ENCODE results near the gene TOR4A. TPM values are rescaled to one million over a fixed set of nuclear protein-coding genes. Genes with fewer than 3 reads are reported as not detected.

Gene TOR4A
- total RNA-seq (1 to 10 TPM; 2.1 TPM), polyA plus RNA-seq (under 1 TPM; 0.46 to 0.78 TPM)

DNA sequence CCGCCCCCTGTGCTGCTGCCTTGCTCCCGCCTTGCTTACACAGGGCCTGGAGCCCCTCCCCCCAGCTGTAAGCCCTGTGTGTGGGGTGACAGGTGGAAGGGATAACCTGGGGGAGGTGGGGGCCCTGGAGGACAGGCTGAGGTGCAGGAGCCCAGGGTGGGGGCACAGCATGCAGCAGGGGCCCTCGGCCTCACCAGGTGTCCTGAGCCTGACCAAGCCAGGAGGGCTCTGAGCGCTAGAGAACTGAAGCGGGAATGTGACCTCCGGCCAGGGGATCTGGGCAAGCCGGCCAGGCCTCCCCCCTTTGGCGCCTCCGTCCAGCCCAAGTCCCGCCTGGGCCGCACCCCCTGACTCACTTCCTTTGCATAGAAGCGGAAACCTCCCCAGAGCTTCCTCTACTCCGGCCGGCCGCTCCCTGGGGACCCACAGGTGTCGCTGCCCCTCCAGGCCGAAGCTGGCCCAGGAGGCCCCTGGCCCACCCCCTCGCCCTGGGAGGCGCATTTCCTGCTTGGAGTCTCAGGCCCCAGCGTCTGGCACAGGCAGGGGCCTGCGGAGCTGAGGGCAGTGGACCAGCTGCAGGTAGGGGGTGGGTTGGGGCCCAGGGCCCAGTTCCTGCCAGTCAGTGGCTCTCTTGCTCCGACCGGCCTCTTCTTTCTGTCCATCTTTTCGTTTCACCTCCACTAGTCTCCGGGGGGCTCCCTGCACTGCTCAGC, at the start of gene TOR4A:
TOR4A (plus strand) TSS at position 398 of the 713 bp plus-strand sequence. CDS start 964 bp downstream, outside the sequence.
- DNase-seq: no peak
- H3K27ac Mint-ChIP-seq: peak within 1 kb of the TSS in 3 of 7 donors; percentile 13 to 79 (median 66)
- H3K9me3 ChIP-seq (ENCODE audit: control insufficient read depth in 1 of 2, low read length in 2 of 2): no peaks in the 10 kb centered on the region
- H3K9me3 Mint-ChIP-seq: no peaks in the 10 kb centered on the region
- no peaks in the 10 kb centered on the region for H3K36me3 ChIP-seq (ENCODE audit: insufficient read depth, low read length)
- peaks cover under 1 to 6% of the 10 kb centered on the region in 2 donors for H3K36me3 Mint-ChIP-seq
- intact Hi-C loops (cut with micrococcal nuclease): no loop called here
- H3K4me3 Mint-ChIP-seq: peak within 1 kb of the TSS; percentile 61 to 83 (median 80)
- H3K27me3 Mint-ChIP-seq: peaks cover under 1 to 2% of the 10 kb centered on the region in 2 donors
- H3K27me3 ChIP-seq (ENCODE audit: insufficient read depth, low read length): no peaks in the 10 kb centered on the region
- peaks cover 4 to 19% (median 10%) of the 10 kb centered on the region in 4 donors for H3K4me1 Mint-ChIP-seq
- peak within 1 kb of the TSS in 1 of 2 donors; percentile 47 for H3K4me3 ChIP-seq (ENCODE audit: low read length in 2 of 2)
- CTCF ChIA-PET (ENCODE audit: partially characterized antibody): no interaction called here
- H3K27ac ChIP-seq (ENCODE audit: low read depth, low read length): peak within 1 kb of the TSS; percentile 31
- peaks cover 11% of the 10 kb centered on the region for H3K4me1 ChIP-seq (ENCODE audit: insufficient read depth, low read length)
- POLR2A ChIA-PET (ENCODE audit: partially characterized antibody): interaction anchor here (0.8 to 2.0 kb wide), 2 partner anchors 23 to 37 kb away, joined by 3 to 10 read pairs; partner anchors contain the start of gene TUBB4B

DNA sequence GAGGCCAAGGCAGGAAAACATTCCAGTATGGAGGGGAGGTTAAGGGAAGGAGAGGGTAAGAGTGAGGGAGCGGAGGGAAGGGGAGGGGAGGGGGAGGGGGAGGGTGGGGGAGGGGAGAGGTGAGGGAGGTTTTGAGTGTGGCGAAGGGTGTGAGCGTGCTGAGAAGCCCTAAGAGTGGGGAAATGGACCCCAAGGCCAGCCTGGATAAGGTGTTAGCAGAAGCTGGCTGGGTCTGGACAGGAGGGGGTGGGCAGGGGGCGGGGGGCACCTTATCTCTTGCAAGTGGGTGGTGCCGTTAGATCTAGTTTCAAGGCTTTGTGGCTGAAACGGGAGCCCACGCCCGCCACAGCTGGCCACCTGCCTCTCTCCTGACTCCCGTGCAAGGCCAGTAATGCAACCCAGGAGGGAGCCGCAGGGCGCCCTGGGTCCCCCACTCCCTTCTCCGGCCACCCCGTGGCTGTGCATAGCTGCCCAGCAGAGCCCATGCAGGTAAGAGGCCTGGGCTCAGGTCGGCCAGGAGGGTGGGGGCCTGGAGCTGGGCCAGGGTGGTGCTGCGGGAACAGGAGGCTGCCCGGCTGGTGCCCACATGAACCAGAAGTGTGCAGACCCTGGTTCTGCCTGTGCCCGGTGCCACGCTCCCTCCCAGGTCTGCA, 49.5 kb upstream of the TOR4A start:
- H3K4me3 Mint-ChIP-seq: peak overlapping the region in 1 of 8 donors; percentile 55
- H3K9me3 Mint-ChIP-seq: no peaks in the 10 kb centered on the region
- POLR2A ChIA-PET (ENCODE audit: partially characterized antibody): interaction anchor here (1.0 to 2.0 kb wide), 5 partner anchors 13 to 141 kb away, joined by 3 to 11 read pairs (median 8); partner anchors contain the start of genes ANAPC2, MAN1B1, SSNA1 and TUBB4B
- no peaks in the 10 kb centered on the region for H3K36me3 ChIP-seq (ENCODE audit: insufficient read depth, low read length)
- peak overlapping the region in 5 of 7 donors; percentile 11 to 79 (median 57) for H3K27ac Mint-ChIP-seq
- H3K4me1 ChIP-seq (ENCODE audit: insufficient read depth, low read length): peaks cover 11% of the 10 kb centered on the region
- CTCF ChIA-PET (ENCODE audit: partially characterized antibody): interaction anchor here (0.6 to 4.6 kb wide), 12 partner anchors 9 to 132 kb away, joined by 3 to 33 read pairs (median 5); partner anchors contain the start of genes ANAPC2, SSNA1 and TPRN
- no peaks in the 10 kb centered on the region for H3K27me3 ChIP-seq (ENCODE audit: insufficient read depth, low read length)
- DNase-seq: no peak
- H3K36me3 Mint-ChIP-seq: no peaks in the 10 kb centered on the region
- peaks cover 2 to 18% (median 5%) of the 10 kb centered on the region in 4 donors for H3K4me1 Mint-ChIP-seq
- H3K4me3 ChIP-seq (ENCODE audit: low read length in 2 of 2): no peak overlapping the region
- no peak overlapping the region for H3K27ac ChIP-seq (ENCODE audit: low read depth, low read length)
- H3K9me3 ChIP-seq (ENCODE audit: control insufficient read depth in 1 of 2, low read length in 2 of 2): no peaks in the 10 kb centered on the region
- intact Hi-C loops (cut with micrococcal nuclease): loop anchor here (1.0 kb wide), 5 partner anchors 52 to 441 kb away; partner anchors contain the start of gene NPDC1
- peaks cover 3 to 4% of the 10 kb centered on the region in 2 donors for H3K27me3 Mint-ChIP-seq

- Mint-ChIP-seq H3K4me1 (peaks cover 2 to 12% (median 4%) of the 10 kb centered on the region in 4 donors), H3K27me3 (peaks cover 3 to 4% of the 10 kb centered on the region in 2 donors), H3K4me3 (no peak overlapping the region), H3K9me3 (no peaks in the 10 kb centered on the region), H3K27ac (no peak overlapping the region), H3K36me3 (no peaks in the 10 kb centered on the region)
- Histone ChIP-seq H3K9me3 (ENCODE audit: control insufficient read depth in 1 of 2, low read length in 2 of 2) (no peaks in the 10 kb centered on the region), H3K27ac (ENCODE audit: low read depth, low read length) (no peak overlapping the region), H3K36me3 (ENCODE audit: insufficient read depth, low read length) (no peaks in the 10 kb centered on the region), H3K27me3 (ENCODE audit: insufficient read depth, low read length) (no peaks in the 10 kb centered on the region), H3K4me1 (ENCODE audit: insufficient read depth, low read length) (peaks cover 9% of the 10 kb centered on the region), H3K4me3 (ENCODE audit: low read length in 2 of 2) (no peak overlapping the region)
- POLR2A ChIA-PET (ENCODE audit: partially characterized antibody): no interaction called here
- intact Hi-C loops (cut with micrococcal nuclease): no loop called here
- CTCF ChIA-PET (ENCODE audit: partially characterized antibody): interaction anchor here (2.3 to 4.6 kb wide), 2 partner anchors 105 to 109 kb away, joined by 14 to 33 read pairs; no protein-coding TSS in a partner anchor
- no peak for DNase-seq
These were observed 49.0 kb upstream of the TOR4A start for GRCh38 chr9:137228506-137228967.

- H3K4me3 Mint-ChIP-seq: no peak overlapping the region
- peaks cover 2 to 6% (median 3%) of the 10 kb centered on the region in 4 donors for H3K4me1 Mint-ChIP-seq
- Histone ChIP-seq H3K27ac (ENCODE audit: low read depth, low read length) (no peak overlapping the region), H3K4me3 (ENCODE audit: low read length in 2 of 2) (no peak overlapping the region), H3K36me3 (ENCODE audit: insufficient read depth, low read length) (no peaks in the 10 kb centered on the region), H3K4me1 (ENCODE audit: insufficient read depth, low read length) (peaks cover 3% of the 10 kb centered on the region), H3K9me3 (ENCODE audit: control insufficient read depth in 1 of 2, low read length in 2 of 2) (no peaks in the 10 kb centered on the region), H3K27me3 (ENCODE audit: insufficient read depth, low read length) (no peaks in the 10 kb centered on the region)
- ChIA-PET POLR2A (ENCODE audit: partially characterized antibody) (interaction anchor here (0.6 kb wide), 1 partner anchor 690 kb away, joined by 4 read pairs; no protein-coding TSS in a partner anchor), CTCF (ENCODE audit: partially characterized antibody) (interaction anchor here (0.9 to 1.0 kb wide), 2 partner anchors 9 to 40 kb away, joined by 3 read pairs; no protein-coding TSS in a partner anchor)
- no peak overlapping the region for H3K27ac Mint-ChIP-seq
- no peaks in the 10 kb centered on the region for H3K9me3 Mint-ChIP-seq
- no peaks in the 10 kb centered on the region for H3K36me3 Mint-ChIP-seq
- H3K27me3 Mint-ChIP-seq: peaks cover 3 to 4% of the 10 kb centered on the region in 2 donors
- no peak for DNase-seq
- intact Hi-C loops (cut with micrococcal nuclease): no loop called here
These were observed 48.3 kb upstream of the TOR4A start for GRCh38 chr9:137228968-137229896.

GRCh38 chr9:137229903-137230704, 47.4 kb upstream of the TOR4A start:
- no peak overlapping the region for H3K4me3 Mint-ChIP-seq
- Histone ChIP-seq H3K4me3 (ENCODE audit: low read length in 2 of 2) (no peak overlapping the region), H3K27me3 (ENCODE audit: insufficient read depth, low read length) (no peaks in the 10 kb centered on the region), H3K9me3 (ENCODE audit: control insufficient read depth in 1 of 2, low read length in 2 of 2) (no peaks in the 10 kb centered on the region), H3K4me1 (ENCODE audit: insufficient read depth, low read length) (no peaks in the 10 kb centered on the region), H3K36me3 (ENCODE audit: insufficient read depth, low read length) (no peaks in the 10 kb centered on the region), H3K27ac (ENCODE audit: low read depth, low read length) (no peak overlapping the region)
- H3K36me3 Mint-ChIP-seq: no peaks in the 10 kb centered on the region
- no peak overlapping the region for H3K27ac Mint-ChIP-seq
- DNase-seq: no peak
- ChIA-PET CTCF (ENCODE audit: partially characterized antibody) (interaction anchor here (0.6 to 2.0 kb wide), 4 partner anchors 8 to 514 kb away, joined by 3 to 5 read pairs (median 3); no protein-coding TSS in a partner anchor), POLR2A (ENCODE audit: partially characterized antibody) (interaction anchor here (0.6 kb wide), 1 partner anchor 691 kb away, joined by 4 read pairs; no protein-coding TSS in a partner anchor)
- H3K9me3 Mint-ChIP-seq: no peaks in the 10 kb centered on the region
- peaks cover 3 to 8% of the 10 kb centered on the region in 2 donors for H3K27me3 Mint-ChIP-seq
- intact Hi-C loops (cut with micrococcal nuclease): no loop called here
- H3K4me1 Mint-ChIP-seq: peaks cover 2 to 6% (median 3%) of the 10 kb centered on the region in 4 donors
